GM19025 (cell line): ENCODE data around the gene OBP2B.

Source experiments
- ATAC-seq: cut with Tn5 transposase; IDR thresholded peaks from one replicate; pipeline ENCODE4 v1.9.1; 2021; ENCODE audit warnings: mild to moderate bottlenecking, low read depth, moderate library complexity; ENCODE audit not compliant: unreplicated experiment

Gene OBP2B

GRCh38 chr9:133202688-133203453 lies 6.2 kb downstream of the OBP2B start:
- ATAC-seq = no peak

GRCh38 chr9:133202145-133202513 lies 6.9 kb downstream of the OBP2B start:
- no peak for ATAC-seq

DNA sequence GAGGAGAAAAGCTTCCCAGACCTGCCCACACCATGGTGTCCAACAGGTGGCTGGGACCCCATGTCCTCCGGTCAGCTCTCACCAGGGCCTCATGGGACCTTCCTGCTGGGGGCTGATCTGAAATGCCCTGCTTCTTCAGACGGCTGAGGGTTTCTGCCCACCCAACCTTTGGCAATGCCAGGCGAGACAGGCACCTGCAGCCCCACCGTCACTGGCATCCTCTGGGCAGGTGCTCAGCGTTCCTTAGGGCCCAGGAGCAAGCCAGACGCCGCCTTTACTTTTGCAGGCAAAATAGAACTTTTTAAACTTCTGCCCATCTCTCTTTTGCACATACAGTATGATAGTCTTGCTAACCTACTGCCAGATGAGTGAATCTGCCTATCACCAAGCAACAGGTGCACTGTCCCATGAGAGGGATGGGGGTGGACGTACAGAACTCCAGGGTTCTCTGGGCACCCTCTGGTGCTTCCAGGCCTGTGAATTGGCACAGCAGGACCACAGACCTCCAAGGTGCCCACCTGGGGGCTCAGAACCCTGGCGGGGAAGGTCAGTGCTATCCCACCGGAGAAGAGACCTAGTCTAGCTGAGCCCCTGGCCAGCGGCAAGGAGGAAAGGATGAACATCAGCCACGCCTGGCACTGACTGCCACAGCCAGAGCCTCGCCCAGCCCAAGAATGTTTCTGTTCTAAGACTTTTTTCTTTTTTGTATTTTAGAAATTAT lies 7.5 kb downstream of the OBP2B start:
- ATAC-seq = no peak

DNA sequence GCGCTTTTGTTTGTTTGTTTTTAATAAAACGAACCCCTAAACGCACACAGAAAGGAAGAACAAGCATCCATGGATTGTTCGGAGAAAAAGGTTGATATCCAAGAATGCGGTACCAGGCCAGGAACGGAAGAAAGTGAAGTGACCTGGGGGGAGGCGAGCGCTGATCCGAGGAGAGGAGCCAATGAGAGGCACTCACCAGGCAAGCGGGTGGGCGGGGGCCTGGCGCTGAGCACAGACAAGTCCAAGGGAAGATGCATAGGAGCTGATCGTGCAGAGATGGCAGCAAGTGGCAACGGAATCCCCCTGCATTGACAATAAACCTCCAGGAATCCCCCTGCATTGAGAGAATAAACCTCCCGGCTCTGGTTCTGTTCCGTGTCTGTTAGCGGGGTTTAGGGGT lies 8.4 kb downstream of the OBP2B start:
- no peak for ATAC-seq

DNA sequence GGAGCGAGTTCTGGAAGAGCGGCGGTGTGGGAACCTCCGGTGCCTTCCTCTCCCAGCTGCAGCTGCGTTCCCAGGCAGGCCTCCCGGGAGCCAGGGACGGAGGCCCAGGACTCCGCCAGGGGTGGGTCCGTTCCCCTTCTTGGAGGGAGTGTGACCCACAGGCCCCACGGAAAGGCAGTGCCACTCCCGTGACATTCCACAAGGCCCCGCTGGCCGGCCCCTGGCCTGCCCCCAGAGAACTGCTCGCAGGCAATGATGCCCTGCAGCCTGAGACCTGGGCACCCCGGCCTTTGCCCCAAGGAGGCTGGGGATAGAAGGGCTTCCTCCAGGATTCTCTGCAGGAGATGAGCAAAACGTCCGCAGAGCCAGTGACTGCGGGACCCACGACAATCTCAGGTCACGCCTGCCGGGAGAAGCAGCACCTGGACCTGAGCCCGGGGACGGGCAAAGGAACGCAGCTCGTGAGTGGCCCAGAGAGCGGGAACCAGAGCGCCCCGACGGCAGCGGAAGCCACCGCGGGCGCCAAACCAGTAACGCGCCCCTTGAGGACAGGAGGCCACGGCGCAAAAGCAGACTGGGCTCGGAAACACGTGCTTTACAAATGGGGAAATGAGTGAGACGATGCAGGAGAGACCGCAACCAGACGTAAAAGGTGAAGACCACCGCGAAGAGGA lies 9.3 kb downstream of the OBP2B start:
- no peak for ATAC-seq

DNA sequence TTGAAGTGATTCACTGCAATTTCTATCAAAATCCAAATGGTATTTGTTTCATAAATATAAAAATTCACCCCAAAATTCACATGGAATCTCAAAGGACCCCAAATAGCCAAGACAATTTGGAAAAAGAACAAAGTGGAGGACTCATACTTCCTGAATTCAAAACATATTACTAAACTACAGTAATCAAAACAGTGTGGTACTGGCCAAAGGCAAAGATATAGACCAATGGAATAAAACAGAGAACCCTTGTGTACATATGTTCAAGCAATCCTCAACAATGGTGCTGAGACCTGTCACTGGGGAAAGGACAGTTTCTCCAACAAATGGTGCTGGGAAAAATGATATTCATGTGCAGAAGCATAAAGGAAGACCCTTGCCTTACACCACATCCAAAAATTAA lies 14.0 kb downstream of the OBP2B start:
- ATAC-seq = no peak

DNA sequence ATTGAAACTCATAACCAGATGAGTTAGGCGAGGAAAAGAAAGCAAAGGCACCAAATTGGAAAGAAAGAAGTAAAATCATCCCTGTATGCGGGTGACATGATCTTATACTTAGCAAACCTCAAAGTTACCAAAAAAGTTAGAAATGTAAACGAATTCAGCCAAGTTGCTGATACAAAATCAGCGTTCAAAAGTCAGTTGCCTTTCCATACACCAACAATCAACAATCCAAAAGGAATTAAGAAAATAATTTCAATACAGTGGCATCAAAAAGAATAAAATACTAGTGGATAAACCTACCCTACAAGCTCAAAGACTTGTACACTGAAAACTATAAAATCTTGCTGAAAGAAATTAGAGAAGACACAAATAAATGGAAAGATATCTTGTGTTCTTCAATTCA lies 14.5 kb downstream of the OBP2B start:
- ATAC-seq = no peak

- no peak for ATAC-seq
Measured at GRCh38 chr9:133191989-133192388, 17.1 kb downstream of the OBP2B start.

DNA sequence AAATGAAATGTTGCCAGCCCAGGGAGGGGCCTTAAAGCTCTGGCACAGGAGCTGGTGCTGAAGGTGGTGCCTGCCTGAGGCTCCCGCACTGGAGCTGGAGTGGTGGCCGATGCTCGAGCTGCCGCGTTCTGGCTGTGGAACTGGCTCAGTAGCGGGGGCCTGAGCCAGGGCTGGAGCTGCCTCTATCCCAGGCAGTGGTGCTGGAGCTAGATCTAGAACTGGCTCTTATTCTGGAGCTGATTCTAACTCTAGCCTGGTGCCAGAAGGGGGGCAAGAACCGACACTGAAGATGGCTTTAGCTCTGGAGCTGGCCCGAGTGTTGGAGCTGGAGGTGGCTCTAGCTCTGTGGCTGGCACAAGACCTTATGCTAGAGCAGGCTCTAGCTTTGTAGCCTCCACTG lies 19.2 kb downstream of the OBP2B start:
- ATAC-seq = no peak

DNA sequence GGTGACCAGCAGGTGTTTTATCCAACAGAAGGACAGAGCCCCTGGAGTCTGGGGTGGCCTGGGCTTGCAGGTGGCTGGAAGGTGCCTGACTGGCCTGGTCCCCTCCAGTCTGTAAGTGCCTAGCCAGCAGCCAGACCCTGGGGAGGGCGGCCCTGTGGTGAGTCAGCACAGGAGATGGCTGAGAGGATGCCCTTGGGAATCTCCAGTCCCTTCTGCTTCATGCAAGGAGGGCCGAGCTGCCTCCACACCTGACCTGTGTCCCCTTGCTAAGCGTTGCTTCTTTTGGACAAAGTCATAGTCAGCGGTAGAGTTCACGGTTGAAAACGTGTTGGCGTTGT lies 20.2 kb downstream of the OBP2B start:
- no peak for ATAC-seq

DNA sequence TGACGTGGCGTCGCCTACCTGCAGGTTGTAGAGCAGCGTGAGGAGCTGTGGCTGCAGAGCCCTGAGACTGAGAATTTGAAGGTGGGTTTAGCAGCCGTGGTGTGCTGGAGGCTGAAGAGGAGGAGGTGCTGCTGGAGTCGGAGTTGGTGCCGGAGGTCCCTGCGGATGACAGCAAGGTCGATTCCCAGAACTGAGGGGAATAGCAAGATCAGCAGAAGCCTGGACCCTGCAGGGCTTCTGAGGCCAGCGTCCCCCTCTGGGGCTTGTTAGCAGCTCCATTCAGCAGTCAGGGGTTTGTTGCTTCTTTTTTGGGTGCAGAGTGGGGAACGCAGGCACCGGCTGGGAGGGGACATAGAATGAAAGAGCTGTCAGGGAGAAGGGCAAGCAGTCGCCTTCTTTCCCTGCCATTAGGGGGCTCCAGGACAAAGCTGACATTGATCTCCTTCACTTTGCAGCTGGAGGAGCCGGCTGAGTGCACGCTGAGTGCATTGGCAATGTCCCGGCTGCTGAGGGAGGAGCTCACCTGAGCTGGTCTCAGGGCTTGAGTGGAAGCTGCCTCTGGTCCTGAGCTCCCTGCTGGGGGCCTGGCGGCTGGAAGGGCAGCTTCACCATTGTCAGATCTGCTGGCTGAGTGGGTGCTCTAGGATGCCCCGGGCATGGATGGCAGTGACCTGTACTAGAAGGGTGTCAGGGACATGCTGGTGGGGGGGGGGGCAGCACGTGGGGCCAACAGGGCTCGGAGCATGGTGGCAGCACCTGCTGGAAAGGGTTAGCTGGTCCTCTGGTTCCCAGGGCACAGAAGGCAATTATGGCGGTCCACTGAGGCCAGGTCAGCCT lies 20.8 kb downstream of the OBP2B start:
- ATAC-seq = no peak

- no peak for ATAC-seq
Measured at GRCh38 chr9:133187561-133188005, 21.5 kb downstream of the OBP2B start.

- no peak for ATAC-seq
Measured at GRCh38 chr9:133186736-133187135, 22.3 kb downstream of the OBP2B start.

DNA sequence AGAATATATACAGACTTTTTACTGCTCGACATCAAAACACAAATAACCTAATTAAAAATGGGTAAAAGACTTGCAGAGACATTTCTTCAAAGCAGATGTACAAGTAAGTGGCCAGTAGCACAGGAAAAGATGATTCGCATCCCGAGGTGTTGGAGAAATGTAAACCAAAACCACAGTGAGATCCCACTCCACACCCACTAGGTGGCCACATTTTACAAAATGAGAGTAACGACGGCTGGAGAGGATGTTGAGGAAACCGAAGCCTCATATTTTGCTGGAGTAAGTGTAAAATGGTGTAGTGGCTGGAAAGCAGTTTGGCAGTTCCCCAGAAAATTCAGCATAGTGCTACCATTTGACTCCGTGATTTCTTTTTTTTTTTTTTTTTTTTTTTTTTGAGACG lies 24.1 kb downstream of the OBP2B start:
- ATAC-seq = no peak

GRCh38 chr9:133182151-133182550 lies 26.9 kb downstream of the OBP2B start:
- no peak for ATAC-seq

DNA sequence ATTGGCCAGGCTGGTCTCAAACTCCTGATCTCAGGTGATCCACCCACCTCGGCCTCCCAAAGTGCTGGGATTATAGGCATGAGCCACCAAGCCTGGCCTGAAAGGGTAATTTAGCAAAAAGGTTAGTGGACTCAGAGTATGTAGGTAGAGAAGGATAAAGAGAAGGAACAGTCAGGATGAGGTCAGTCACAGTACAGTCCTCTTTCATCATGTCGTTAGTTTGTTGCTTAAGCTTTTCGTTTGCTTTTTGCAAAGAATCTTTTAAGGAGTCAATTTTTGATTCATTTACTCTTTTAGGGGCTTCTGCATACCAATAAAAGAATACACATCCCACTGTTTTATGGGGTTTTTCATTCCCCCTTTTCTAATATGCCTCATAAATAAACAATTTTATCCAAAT lies 27.5 kb downstream of the OBP2B start:
- no peak for ATAC-seq

DNA sequence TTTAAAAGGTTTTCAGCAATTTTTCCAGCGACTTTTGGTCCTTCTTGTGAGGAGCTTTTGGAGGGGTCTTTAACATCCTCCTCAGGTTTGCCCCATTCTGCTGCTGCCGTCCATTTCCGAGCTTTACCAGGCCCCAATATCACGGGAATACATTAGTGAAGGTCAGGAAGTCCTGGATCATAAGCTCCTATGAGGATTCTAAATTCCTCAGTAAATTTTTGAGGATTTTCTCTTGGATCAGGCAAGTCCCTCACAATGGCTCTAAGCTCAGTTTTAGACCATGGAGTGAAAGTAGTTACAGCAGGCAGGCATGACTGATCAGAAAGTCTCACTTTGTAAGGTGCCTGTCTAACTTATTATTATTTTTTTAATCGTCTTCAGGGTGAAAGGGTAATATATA lies 28.1 kb downstream of the OBP2B start:
- no peak for ATAC-seq

- no peak for ATAC-seq
Measured at GRCh38 chr9:133173056-133173455, 36.0 kb downstream of the OBP2B start.

GRCh38 chr9:133171161-133171961 lies 37.7 kb downstream of the OBP2B start:
- ATAC-seq = no peak

DNA sequence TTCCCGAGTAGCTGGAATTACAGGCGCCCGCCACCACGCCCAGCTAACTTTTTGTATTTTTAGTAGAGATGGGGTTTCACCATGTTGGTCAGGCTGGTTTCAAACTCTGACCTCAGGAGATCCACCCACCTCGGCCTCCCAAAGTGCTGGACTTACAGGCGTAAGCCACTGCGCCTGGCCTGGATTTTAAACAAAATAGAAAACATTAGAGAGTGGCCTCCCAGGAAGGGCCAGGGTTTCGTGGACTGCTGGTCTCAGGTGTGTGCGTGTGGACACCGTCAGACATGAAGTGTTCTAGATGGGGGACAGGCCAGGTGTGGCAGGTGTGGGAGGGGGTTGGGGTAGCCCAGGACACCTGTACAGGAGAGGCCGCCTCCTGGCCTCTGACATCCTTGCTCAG lies 38.3 kb downstream of the OBP2B start:
- ATAC-seq = no peak
